Measurements from ENCODE around the gene NEURL3. TPM values are rescaled to one million over a fixed set of nuclear protein-coding genes. Genes with fewer than 3 reads are reported as not detected.

The NEURL3 gene
- total and polyA plus RNA-seq, 4 donors, result 0.24 to 2.1 (median 0.72) TPM

GRCh38 chr2:96538487-96539214 lies 33.5 kb upstream of the NEURL3 start:
- no peaks in the 10 kb centered on the region for H3K9me3 ChIP-seq (ENCODE audit: control insufficient read depth in 4 of 4, insufficient read depth in 3 of 4, low read length in 3 of 4)
- H3K36me3 ChIP-seq (ENCODE audit: control insufficient read depth in 4 of 4, insufficient read depth in 4 of 4, low read length in 4 of 4), result peaks cover 0 to 8% (median 0%) of the 10 kb centered on the region in 4 donors
- H3K4me3 ChIP-seq, result peak overlapping the region; percentile 73
- TF ChIP-seq CTCF (IDR thresholded peaks at IDR 0.05; ENCODE audit: control extremely low read depth, extremely low read depth), result no peak
- peak; percentile 76 to 80 (median 77) for DNase-seq
- H3K27me3 ChIP-seq (ENCODE audit: control insufficient read depth in 3 of 3, insufficient read depth in 3 of 3, low read length in 2 of 3), result no peaks in the 10 kb centered on the region
- no peak for ATAC-seq (ENCODE audit: insufficient read depth, low FRiP score)
- peak overlapping the region in 1 of 2 donors; percentile 17 for H3K9ac ChIP-seq (ENCODE audit: insufficient read depth in 1 of 2, low read length in 2 of 2)
- H3K27ac ChIP-seq (ENCODE audit: low read depth in 1 of 2, low read length in 1 of 2), result peak overlapping the region; percentile 61 to 94
- WGBS, 2 donors, result 19 to 28% methylated on average over 24 of the region's 24 CpGs
- H3K4me1 ChIP-seq (ENCODE audit: control insufficient read depth in 5 of 5, insufficient read depth in 5 of 5, low read length in 5 of 5), result peaks cover 4 to 35% (median 5%) of the 10 kb centered on the region in 5 donors

- Histone ChIP-seq H3K4me3 (peak overlapping the region; percentile 73), H3K9me3 (ENCODE audit: control insufficient read depth in 4 of 4, insufficient read depth in 3 of 4, low read length in 3 of 4) (no peaks in the 10 kb centered on the region), H3K36me3 (ENCODE audit: control insufficient read depth in 4 of 4, insufficient read depth in 4 of 4, low read length in 4 of 4) (peaks cover 0 to 4% (median 0%) of the 10 kb centered on the region in 4 donors), H3K27me3 (ENCODE audit: control insufficient read depth in 3 of 3, insufficient read depth in 3 of 3, low read length in 2 of 3) (no peaks in the 10 kb centered on the region), H3K9ac (ENCODE audit: insufficient read depth in 1 of 2, low read length in 2 of 2) (peak overlapping the region in 1 of 2 donors; percentile 60), H3K4me1 (ENCODE audit: control insufficient read depth in 5 of 5, insufficient read depth in 5 of 5, low read length in 5 of 5) (peaks cover 11 to 41% (median 12%) of the 10 kb centered on the region in 5 donors), H3K27ac (ENCODE audit: low read depth in 1 of 2, low read length in 1 of 2) (peak overlapping the region; percentile 61 to 94)
- TF ChIP-seq CTCF (IDR thresholded peaks at IDR 0.05; ENCODE audit: control extremely low read depth, extremely low read depth), result no peak
- ATAC-seq (ENCODE audit: insufficient read depth, low FRiP score), result no peak
- DNase-seq, result no peak
- 8 to 17% methylated on average over 33 to 36 of the region's 36 CpGs for WGBS, 2 donors
Measured at GRCh38 chr2:96537734-96538486, 32.8 kb upstream of the NEURL3 start.

- DNase-seq (peak; percentile 64 to 74 (median 68)), ATAC-seq (ENCODE audit: insufficient read depth, low FRiP score) (peak; percentile 43)
- WGBS, 2 donors, result 1% methylated on average over 45 to 61 of the region's 61 CpGs
- Histone ChIP-seq H3K27me3 (ENCODE audit: control insufficient read depth in 3 of 3, insufficient read depth in 3 of 3, low read length in 2 of 3) (no peaks in the 10 kb centered on the region), H3K9ac (ENCODE audit: insufficient read depth in 1 of 2, low read length in 2 of 2) (peak overlapping the region in 1 of 2 donors; percentile 60), H3K36me3 (ENCODE audit: control insufficient read depth in 4 of 4, insufficient read depth in 4 of 4, low read length in 4 of 4) (peaks cover 0 to 4% (median 0%) of the 10 kb centered on the region in 4 donors), H3K9me3 (ENCODE audit: control insufficient read depth in 4 of 4, insufficient read depth in 3 of 4, low read length in 3 of 4) (no peaks in the 10 kb centered on the region), H3K27ac (ENCODE audit: low read depth in 1 of 2, low read length in 1 of 2) (peak overlapping the region; percentile 94), H3K4me1 (ENCODE audit: control insufficient read depth in 5 of 5, insufficient read depth in 5 of 5, low read length in 5 of 5) (peaks cover 17 to 47% (median 19%) of the 10 kb centered on the region in 5 donors), H3K4me3 (peak overlapping the region; percentile 73)
- no peak for TF ChIP-seq CTCF (IDR thresholded peaks at IDR 0.05; ENCODE audit: control extremely low read depth, extremely low read depth)
Measured at GRCh38 chr2:96537066-96537733, 32.0 kb upstream of the NEURL3 start.

Data from lung (tissue), 12 donors.